Forelimb muscle (tissue), 1 donor: ENCODE results near the gene HGF. TPM values are rescaled to one million over a fixed set of nuclear protein-coding genes. Genes with fewer than 3 reads are reported as not detected.
A peak's percentile ranks its signal among the peaks of the same experiment; 100 is the strongest.

Source experiments
- DNase-seq: peaks from one replicate; pipeline ENCODE4 v3.0.0-alpha.2; 2013; ENCODE audit warnings: low read depth
- polyA plus RNA-seq: library from polyadenylated mRNA; unstranded; fragments of 120-200 nt; gene quantifications from one replicate; pipeline ENCODE4 v1.2.1, GENCODE V29; 2013; ENCODE audit not compliant: insufficient read length

HGF gene
- polyA plus RNA-seq, 1 donor = 5.0 TPM

DNA sequence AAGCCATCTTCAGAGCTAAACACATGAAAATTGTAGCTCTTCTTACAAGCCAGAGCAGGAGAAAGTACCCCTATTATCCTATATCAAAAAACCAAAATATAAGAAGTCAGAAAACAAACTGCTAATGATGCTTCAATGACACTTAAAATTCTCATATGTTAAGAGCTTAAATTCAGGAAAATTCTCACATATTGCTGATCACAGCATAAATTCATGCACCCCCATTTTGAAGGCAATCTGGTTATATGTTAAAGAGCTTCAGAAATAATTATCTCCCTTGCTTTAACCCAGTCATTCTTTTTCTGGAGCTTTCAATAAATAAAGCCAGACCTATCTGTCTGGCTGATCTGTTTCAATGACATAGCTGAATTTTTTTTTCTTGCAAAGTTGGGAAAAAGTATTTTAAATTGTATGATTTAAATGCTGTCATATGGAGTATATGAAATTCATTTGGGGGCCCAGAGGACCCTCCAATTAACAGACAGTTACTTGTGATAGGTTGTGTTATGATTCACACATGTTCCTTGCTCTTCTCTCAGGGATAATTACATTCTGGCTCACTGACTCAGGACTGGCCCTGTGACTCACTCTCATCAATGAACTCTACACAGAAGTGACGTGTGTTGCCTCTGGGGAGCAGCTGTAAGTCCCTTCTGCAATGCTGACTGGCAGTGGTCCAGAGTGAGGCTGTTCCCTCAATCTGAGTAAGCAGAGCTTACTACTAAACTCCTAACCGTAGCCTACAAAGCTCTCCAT is 85.2 kb downstream of the HGF start:
- DNase-seq = peak; percentile 72

- DNase-seq = no peak
Observed at GRCh38 chr7:81684033-81684432, 85.8 kb downstream of the HGF start.

GRCh38 chr7:81682873-81683272 is 87.0 kb downstream of the HGF start:
- DNase-seq = no peak

GRCh38 chr7:81680120-81680519 is 89.7 kb downstream of the HGF start:
- DNase-seq = no peak

DNA sequence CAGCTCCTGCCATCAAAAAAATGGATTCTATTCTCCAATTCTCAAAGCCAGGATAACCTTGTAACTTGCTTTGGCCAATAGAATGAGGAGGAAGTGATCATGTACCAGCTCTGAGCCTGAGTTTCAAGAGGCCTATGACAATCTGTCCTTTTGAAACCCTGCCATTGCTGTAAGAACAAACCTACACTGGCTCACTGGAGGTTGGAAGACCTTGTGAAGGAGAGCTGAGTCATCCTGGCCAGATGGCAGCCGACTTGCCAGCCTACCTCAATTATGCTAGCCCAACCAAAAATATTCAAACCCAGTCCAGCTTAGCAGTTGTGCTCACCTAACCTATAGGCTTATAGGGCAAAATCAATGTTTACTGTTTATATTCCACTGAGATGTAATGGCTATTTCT is 93.0 kb downstream of the HGF start:
- no peak for DNase-seq

DNA sequence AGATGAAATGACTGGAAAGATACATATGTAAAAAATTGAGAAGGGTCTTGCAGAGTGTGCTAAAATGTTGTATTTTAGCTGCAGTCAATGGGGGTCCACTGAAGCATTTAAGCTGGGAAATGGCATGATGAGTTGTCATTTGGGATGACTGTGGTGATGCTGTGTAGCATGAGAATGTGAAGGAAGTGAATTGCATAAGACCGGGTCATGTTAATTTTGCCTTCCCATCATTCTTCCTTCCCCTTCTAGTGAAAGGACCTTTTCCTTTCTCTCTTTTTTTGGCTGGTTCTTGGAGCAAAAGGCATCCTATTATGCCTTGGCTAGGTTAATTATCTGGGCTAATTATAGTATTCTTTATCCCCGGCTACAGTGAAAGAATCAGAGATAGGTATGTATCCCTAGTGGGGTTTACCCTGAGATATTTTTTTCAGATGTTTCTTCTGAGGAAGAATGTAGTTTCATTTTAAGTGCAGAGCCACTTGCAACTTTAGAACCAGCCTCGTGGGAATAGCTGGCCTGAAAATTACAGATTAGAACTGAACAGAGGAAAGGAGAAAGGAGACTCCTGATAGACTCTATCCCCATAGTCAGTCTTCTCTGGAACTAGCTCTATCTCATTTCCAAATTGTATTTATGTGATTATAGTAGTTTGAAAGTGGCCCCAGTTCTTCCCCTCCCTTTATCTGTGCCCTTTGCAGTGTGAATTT is 93.6 kb downstream of the HGF start:
- no peak for DNase-seq

DNA sequence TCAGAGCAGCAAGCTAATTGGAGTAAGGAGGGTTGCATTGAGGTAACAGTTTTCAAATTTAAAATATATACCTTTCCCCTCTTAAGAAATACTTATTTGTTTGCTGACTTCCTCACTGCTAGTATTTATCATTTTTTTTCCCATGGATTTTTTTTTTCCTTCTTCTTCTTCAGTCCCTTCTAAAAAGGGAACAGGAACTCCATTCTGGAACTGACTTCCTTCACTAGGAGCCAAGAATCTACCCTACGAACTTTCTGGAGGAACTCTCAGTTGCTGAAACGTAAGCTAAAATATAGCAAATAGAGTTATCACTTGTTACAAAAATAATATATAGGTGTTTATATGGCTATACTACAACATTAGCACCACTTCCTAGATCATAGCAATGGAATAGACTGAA is 95.4 kb downstream of the HGF start:
- no peak for DNase-seq

- no peak for DNase-seq
Observed at GRCh38 chr7:81672872-81673271, 97.0 kb downstream of the HGF start.

- no peak for DNase-seq
Observed at GRCh38 chr7:81669476-81670105, 100.3 kb downstream of the HGF start.

DNA sequence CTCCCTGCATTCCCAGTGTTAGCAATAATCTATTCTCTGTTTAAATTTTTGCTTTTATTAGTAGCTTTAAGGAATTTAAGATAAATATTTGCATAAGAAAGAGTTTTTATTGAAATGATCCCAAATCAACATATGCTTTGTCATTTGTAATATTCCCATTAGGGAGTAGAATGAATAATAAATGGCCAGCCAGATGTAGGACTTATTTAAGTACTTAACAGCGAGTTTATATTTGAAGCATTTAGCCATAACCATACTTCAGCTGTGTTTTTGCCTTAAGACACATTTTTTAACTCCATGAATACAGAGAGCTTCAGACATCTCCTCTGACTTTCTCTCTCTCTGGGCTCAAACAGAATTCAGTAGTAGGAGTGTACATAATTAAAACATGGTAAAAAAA is 103.6 kb downstream of the HGF start:
- no peak for DNase-seq

- no peak for DNase-seq
Observed at GRCh38 chr7:81665236-81665635, 104.6 kb downstream of the HGF start.

GRCh38 chr7:81664304-81664703 is 105.5 kb downstream of the HGF start:
- DNase-seq = no peak

DNA sequence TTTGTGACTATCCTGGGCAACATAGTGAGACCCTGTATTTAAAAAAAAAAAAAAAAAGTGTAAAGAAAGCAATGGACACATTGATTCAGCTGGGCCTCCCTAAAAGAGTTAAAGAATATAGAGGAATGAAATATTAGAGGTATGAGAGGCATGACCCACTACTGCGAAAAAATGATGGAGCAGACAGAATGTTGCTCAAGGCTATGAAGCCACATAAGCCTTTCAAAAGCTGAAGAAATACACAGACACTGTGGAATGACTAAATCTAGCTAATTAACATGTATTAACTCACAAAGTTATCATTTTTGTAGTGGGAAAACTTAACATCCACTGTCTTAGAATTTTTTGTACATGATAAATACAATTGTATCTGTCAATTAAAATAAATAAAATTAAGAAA is 107.3 kb downstream of the HGF start:
- no peak for DNase-seq

GRCh38 chr7:81659697-81660395 is 110.0 kb downstream of the HGF start:
- DNase-seq = no peak

DNA sequence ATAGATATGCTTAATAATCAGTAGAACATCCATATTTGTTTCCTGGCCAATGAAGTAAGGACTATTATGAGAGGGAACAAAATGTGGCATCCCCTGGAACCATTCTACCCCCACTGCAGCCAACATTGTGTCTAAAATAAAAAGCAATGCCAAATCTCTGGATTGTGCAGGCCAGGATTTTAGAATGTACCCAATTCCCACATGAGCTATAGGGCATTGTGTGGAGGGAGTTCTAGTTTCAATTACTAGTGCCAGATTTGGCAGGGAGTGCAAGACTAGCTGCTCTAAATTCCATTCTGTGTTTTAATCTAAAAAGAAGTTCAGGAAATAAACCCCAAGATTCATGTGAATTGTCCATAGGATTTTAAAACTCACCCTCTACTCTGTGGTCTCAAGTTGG is 112.3 kb downstream of the HGF start:
- no peak for DNase-seq

DNA sequence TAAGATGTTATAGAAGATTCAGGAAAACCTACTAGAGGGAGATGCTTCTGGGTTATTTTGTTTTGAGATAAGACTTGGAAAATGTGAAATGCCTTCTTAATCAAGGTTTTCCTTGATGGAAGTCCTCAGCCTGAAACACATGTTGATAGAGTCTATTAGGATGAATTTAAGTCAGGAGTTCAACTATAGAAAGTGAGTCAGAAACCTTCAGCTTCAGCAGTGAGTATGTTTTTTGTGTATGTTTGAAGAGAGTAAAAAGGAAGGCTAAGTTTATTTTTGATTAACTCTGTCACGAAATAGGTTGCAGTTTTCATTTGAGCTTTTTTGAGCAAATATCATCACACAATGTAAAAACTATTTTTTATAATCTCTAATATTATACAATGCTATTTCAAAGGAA is 114.6 kb downstream of the HGF start:
- no peak for DNase-seq

DNA sequence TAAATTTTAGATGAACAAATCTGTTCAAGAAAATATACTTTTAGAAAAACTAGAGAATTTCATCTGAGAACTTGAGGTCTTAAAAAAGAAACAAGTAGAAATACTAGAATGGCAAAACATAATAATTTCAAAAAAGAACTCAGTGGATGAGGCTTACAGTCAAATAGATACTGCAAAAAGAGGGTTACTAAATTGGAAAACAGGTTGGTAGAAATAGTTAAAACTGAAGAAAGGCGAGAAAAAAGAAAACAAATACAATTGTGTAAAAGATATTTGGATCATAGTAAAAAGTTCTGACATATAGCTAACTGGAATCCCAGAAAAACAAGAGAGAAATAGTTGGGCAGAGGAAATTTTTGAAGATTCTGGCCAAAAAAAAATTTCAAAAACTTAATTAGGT is 117.6 kb downstream of the HGF start:
- no peak for DNase-seq
